ENCODE results near the gene WEE2.
"Not testable (repeated sequence)": the region's sequence is repeated elsewhere in the genome, so short reads cannot be mapped to it uniquely, and the experiment has no call there.

Gene WEE2

DNA sequence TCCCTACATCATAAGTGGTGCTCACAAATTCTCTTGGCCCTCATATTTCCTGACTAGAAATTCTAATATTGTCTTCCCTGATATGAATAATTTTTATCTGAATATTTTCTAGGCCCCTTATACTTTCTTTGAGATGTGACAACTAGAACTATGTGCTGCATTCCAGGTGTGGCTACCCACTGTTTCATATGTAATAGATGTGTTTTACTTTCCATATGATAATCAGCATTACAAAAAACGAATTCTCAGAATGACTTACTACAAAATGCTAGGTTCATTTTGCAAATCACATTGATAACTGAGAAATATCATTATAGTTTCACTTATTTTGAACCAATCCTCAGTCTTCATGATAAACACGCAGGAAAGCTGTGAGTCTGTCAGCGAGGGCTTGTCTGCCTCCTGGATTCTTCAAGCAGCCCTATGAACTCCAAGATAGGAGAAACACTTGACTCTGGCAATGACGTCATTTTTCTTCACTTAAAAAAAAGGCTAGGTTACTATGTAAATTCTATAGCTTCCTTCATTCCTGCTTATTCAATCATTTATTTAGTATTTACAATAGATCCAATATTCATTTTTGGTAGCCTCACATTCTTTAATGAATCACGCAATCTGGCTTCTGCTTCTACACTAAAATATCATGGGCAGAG, 4.6 kb downstream of the WEE2 start:
- FAIRE-seq: no peak
- no peak for DNase-seq (ENCODE audit: low spot score)

DNA sequence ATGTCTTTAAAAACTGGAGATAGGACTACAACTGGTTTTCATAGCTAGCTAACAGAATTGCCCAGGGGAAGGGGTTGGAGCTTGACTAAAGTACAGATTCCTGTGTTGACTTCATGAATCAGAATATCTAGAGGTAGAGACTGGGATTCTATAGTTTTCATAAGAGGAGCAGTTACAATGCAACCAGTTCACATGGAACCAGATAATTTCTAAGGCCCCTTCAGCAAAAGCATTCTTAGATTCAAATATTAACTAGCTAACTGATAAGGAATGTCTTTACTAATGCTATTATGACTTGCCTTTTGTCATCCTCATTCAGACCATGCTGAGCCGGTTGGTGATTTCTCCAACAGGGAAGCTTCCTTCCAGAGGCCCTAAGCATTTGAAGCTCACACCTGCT, 5.7 kb downstream of the WEE2 start:
- DNase-seq (ENCODE audit: low spot score): no peak
- no peak for FAIRE-seq

DNA sequence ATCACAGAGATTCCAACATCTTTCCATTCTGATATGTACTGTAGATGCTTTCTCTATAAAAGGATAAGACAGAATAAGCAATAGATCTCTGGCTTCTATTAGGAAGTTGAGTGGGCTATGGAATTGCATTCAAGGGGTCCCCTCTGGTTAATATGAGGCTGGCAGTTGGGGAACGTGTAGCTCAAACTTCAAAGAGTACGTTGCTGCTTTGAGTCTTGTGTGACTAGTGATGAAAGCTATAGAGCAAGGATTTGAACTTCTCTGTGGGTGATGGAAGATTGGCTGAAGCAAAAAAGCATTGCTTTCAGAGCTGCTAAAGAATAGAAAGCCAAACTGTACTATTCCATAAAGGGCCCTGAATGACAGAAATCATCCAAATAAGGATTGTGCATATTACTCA, 6.4 kb downstream of the WEE2 start:
- FAIRE-seq: no peak
- no peak for DNase-seq (ENCODE audit: low spot score)

DNA sequence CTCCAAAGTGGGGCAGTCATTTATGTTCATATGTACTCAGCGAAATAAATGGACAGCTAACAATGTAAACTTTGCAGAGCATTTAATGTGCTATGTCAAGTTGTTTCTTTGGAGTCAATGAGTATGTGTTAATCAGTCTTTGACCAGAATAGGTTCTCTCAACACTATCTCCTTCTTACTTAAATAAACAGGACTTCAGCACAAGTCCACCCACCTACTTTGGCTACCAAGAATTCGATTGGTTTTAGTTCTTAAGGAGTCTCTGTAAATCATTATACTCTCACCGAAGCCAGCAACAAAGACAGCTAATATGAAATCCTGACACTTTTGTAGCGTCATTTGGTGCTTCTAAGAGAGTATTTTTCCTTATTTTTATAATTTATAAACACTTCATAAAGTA, 6.9 kb downstream of the WEE2 start:
- no peak for DNase-seq (ENCODE audit: low spot score)
- no peak for FAIRE-seq

DNA sequence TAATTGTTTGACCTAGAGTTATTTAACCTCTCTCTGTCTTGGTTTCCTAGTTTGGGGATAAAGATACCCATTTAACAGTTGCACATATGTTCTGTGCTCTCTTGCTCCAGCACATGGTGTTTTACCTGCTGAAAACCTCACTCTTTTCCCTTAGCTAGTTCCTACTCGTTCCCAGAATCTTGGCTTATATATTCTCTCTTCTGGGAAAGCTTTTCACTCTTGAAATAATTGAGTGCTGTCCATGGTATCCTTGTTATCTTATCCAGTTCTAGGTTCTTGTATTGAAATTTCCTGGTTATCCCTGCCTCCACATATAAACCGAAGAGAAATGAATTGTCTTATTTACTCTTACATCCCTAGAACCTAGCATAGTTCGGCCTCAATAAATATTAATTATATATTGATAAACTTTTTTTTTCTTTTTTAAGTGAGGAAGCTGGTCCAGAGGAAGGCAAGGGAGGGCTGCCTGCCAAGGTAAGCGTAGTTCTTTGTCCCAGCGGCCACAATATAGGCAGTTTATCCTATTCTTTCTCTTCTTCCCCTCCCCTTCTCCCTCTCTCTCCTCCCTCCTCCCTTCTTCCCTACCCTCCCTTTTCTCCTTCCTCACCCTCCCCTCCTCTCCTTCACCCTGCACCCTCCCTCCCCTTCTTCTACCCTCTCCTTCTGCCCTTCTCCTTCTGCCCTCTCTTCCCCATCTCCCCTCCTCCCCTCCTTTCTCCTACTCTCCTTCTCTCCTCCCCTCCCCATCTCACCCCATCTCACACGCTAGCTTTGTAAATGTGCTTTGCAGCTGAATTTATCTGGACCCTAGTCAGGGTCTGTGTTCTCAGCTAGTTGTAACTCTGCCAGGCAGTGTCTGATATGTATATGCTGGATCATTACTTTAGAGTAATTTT, 7.9 kb downstream of the WEE2 start:
- FAIRE-seq (no peak), DNase-seq (ENCODE audit: low spot score) (no peak)

DNA sequence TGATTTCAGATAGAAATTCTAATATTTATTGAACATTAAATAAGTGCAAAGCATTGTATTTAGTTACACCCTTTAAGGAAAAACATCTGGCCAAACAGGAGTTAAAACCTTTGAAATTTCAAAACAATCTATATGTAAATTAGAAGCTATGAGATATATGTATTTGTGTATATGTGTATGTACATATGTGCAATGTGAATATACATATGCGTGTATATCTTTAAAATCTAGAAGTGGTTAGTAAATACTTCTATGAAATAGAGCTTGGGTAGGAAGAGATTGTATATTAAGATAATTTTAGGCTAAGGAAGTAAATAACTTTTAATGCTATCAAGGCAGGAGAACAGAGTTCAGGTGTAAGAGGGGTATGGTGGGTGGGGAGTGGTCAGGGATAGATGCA, 9.3 kb downstream of the WEE2 start:
- DNase-seq (ENCODE audit: low spot score) (no peak), FAIRE-seq (no peak)

DNA sequence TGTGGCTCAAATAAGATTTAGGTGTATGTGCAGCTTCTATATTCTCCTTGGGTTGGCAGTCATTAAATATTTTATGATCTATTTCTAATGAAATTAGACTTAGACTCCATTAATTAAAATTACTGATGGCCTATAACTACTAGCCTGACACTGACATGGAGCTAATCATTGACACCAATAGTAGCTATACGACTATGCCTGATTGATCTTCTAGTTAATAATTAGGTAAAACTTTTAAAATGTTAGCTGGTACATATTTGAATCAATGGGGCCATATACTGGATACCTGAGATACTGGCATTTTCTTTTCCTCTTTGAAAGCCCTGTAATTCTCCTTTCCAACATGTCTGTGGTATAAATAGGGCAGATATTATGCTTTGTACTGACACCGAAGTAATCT, 14.4 kb downstream of the WEE2 start:
- FAIRE-seq: no peak

DNA sequence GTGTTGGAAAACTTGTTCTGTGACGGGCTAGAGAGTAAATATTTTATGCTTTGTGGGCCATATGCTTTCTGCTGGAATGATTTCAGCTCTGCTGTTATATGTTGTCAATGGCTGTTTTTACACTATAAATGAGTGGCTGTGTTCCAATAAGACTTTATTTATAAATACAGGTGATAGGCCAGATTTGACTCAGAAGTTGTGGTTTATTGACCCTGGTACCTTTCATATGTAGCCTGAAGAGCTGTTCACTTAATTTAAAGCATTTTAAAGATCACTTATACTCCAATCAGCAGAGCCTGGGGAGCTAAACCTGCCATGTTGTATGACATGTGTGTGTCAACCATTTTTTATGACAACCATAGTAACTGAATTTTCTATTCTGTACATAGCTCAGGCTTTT, 20.9 kb downstream of the WEE2 start:
- DNase-seq (ENCODE audit: low spot score) (no peak), FAIRE-seq (no peak)

More for the DNA sequence above, 14.4 kb downstream of the WEE2 start:
- no peak for DNase-seq (ENCODE audit: low spot score)

DNA sequence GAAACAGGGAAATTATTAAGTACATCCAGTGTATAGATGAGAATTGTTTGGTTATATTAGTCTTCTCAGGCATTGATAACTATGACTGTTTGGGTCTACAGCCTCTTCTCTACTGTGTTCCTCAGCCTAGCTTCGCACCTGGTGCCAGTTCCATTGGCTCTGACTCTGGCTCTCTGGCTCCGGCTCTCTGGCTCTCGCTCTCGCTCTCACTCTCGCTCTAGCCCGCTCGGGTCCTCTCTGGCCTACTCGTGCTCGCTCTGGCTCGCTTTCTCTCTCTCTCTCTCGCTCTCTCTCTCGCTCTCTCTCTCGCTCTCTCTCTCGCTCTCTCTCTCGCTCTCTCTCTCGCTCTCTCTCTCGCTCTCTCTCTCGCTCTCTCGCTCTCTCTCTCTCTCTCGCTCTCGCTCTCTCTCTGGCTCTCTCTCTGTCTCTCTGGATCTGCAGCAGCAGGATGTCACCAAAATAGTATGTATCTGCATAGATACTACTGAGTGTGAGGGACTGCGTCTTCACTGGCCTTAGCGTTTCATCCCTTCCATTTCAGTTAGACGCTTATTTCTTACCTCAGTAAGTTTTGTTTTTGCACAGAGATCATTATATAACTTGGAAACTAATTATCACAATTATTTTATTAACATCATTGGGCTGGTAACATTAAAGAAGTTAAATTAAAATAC, 23.5 kb downstream of the WEE2 start:
- DNase-seq (ENCODE audit: low spot score): no peak

DNA sequence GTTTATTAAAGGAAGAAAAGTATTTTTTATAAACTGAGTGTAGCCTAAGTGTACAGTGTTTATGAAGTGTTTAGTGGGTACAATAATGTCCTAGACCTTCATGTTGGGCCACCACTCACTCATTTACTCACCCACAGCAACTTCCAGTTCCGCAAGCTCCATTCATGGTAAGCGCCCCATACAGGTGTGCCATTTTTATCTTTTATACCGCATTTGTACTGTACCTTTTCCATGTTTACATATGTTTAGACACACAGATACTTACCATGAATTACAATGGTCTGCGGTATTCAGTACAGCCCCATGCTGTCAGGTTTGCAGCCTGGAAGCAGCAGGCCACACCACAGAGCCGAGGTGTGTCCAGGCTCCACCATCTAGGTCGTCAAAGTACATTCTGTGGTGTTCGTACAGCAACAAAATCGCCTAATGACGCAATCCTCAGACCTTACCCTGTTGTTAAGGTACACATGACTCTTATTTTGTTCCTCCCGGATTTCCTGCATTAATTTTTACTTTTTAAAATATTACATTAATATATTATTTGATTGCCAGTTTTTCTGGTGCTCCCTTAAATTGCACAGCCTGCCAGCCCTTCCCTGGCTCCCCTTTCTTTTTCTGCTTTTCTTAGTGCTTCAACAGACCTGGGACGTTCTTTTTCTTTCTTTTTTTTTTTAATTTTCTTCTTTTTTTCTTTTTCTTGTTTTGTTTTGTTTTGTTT, 29.1 kb downstream of the WEE2 start:
- FAIRE-seq (no peak), DNase-seq (ENCODE audit: low spot score) (peak; percentile 5)

More for the DNA sequence above, 23.5 kb downstream of the WEE2 start:
- FAIRE-seq: no peak

DNA sequence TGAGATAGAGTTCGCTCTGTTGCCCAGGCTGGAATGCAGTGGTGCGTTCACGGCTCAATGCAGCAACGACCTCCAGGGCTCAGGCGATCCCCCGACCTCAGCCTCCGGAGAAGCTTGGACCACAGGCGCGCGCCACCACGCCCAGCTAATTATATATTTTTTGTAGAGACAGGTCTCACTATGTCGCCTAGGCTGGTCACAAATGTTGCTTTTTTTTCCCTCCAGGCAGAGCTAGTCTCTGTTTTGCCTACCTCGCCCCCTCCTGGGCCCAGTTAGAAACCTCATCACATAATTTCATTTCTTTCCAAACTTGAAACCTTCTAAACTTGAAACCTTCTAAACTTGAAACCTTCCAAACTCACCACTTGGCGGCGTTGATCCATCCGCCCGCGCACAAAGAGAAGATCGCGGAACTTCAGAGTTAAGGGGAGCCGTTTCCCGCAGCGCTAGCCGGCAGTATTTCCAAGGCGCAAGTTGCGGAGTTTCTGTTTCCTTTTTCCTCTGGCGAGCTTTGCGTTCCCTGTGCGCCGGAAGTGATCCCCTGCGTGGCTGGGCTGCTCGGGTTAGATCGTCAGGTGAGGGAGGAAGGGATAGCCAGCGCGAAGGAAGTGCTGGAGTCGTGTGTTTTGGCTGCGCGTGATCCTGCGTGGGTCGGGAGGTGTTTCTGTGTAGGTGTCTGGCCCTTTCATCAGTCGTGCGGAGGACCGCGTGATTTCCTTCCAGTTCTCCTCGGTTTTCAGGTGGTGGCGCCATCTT, 29.9 kb downstream of the WEE2 start, which contains the start of gene SSBP1:
TSS of gene SSBP1 (plus strand) at position 523 of the 756 bp plus-strand sequence. CDS start 809 bp downstream, outside the sequence.
- FAIRE-seq: no peak

DNA sequence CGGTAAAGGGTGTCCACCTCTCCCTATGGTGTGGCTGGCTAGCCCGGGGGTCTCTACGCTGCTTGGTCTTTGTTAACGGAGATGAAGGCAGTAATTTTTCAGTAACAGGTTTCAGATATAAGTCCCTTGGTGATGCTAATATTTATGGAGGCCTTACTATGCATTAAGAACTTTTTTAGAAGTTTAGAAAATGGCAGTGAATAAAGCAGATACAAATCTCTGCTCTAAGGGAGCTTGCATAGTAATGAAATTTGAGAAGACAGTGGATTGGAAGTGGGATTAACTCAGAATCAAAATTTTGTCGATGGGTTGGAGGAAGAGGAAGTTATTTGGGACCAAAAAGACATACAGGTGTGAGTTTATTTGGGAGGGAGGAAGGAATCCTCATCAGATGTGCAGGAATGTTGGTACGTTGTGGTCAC, 30.4 kb downstream of the WEE2 start:
- DNase-seq (ENCODE audit: low spot score) (no peak), FAIRE-seq (no peak)

More for the DNA sequence above, 29.9 kb downstream of the WEE2 start, which contains the start of gene SSBP1:
- peak; percentile 85 for DNase-seq (ENCODE audit: low spot score)

DNA sequence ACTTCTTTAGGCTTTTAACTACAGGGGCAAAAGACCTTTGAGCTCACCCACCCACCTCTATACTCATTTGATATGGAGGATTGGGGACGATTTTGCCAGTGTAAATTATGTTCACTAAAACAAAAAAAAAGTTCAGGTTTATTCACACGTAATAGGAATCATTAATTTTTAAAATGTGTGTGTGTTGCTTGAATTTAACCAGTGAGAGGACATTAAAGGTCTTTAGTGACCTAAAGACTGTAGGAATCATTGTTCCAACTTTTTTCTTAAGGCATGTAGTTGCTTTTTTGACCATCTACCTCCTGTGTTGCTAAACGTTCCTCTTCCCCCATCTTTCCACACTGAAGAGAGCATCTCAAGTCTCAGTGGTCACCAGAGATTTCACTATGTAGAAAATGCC, 31.1 kb downstream of the WEE2 start:
- FAIRE-seq: no peak

DNA sequence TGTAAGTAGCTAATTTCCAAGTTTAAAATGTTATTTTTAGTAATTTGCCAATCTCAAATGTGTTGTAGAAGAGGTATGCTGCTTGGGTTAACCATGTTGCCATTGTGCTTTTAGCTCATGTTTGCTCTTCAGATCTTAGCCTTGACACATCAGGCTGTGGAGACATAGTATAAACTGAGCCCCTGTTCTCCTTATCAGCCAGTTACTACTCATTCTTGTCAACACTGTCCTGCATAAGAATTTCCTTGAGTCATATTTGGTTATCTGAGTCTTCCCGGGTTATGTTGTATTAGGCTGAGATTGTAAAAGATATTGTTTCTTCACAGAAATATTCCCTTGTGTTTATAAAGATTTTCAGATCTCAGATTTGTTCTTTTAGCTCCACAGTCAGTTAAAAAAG, 34.1 kb downstream of the WEE2 start:
- no peak for DNase-seq (ENCODE audit: low spot score)
- no peak for FAIRE-seq

More for the DNA sequence above, 31.1 kb downstream of the WEE2 start:
- DNase-seq (ENCODE audit: low spot score): no peak

DNA sequence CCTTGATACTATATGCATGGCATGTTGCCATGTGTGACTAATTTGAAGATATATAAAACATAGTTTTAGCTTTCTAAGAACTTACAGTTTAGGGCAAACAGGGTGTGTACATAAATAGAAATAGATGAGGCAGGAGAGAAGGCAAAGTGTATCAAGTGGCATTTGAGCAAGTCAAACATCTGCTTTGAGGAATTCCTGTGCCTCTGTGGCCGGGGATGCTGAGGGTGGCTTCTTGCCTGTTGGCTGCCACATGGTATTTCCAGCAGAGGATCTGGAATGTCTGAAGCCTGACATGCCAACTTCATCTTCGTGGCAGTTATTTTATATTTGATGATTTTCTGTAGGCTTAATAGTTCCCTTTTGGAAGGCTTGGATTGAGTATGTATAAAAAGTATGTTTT, 36.0 kb downstream of the WEE2 start:
- DNase-seq (ENCODE audit: low spot score) (no peak), FAIRE-seq (no peak)

DNA sequence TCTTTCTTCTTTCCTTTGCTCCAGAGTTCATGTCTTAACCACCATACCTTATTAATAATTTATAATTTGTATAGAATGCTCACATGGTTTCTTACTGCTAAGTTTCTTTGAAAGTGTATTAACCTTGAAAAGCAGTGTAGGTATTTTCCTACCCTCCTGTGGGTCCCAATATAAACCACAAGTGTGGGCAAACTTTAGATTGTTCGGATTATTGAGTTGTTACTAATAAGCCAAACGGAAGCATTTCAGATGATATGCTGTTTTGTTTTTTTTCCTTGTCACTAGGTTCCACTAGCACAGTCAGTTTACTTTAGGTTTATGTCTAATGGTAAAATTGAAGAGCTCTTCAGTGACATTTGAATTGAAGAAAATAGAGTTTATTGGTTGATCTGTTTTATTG, 40.2 kb downstream of the WEE2 start:
- FAIRE-seq (no peak), DNase-seq (ENCODE audit: low spot score) (no peak)

DNA sequence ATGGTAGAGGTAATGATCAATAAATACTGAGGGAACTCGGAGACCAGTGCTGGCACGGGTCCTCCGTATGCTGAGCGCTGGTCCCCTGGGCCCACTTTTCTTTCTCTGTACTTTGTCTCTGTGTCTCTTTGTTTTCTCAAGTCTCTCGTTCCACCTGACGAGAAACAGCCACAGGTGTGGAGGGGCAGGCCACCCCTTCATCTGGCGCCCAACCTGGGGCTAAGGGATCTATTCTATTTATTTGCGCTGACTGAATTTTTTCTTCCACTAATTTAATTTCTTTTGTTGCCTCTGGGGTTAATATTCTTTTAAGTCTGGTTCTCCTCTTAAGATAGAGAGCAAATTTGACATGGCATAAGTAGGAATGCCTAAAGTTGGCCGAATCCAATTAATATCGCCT, 43.8 kb downstream of the WEE2 start:
- FAIRE-seq; DNase-seq (ENCODE audit: low spot score): not testable (repeated sequence)

DNA sequence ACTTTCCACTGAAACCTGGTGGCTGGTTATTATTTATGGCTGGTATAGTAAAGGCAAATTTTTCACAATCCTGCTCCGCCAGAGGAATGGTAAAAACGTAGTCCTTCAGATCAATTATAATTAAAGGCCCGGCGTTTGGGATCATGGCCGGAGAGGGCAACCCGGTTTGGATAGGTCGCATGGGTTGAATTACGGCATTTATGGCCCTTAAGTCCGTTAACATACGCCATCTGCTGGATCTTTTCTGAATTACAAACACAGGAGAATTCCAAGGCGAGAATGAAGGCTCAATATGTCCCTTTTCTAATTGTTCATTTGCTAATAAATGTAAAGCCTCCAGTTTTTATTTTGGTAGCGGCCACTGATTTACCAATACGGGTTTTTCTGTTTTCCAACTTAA, 44.5 kb downstream of the WEE2 start:
- FAIRE-seq (no peak), DNase-seq (ENCODE audit: low spot score) (no peak)

DNA sequence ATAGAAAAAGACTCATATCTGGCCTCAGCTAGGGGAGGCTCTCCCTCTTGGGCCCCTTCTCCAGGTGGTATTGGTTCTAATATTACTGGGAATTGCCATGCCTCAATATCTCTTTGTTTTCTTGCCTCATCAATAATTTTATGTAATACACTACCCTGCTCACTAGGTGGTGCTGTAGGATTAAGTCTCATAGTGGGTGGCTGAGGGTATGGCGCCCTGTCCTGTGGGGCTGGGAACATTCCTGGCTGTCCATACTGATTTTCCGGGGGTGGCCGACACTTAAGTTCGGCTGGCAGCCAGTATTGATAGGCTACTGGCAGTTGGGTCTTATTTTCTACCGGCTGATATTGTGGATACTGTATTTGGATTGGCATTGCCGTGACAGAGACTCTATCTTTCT, 46.8 kb downstream of the WEE2 start:
- FAIRE-seq (no peak), DNase-seq (ENCODE audit: low spot score) (peak; percentile 21)

DNA sequence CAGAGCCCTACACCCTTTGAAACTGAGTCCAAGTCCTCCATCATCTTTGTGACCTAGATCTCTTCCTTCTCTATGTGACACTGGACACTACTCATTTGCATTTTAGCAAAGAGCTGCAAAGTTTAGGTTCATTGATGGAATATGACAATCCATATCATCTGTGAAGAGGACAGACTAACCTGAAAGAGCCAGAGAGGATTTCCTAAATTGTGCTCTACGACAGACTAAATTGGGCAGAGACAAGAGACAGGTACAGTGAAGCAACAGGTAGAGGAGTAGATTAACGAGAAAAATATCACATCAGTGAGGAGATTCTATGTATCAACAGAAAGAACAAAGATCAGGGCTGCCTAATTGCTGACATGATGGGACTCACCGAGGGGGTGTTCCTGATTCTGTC, 55.6 kb downstream of the WEE2 start, which contains the start of gene TAS2R3:
TSS of gene TAS2R3 (plus strand) at position 301 of the 400 bp plus-strand sequence. CDS start at position 363, 62 bp downstream.
- FAIRE-seq: no peak
- no peak for DNase-seq (ENCODE audit: low spot score)
